Lower leg skin (tissue), 4 donors: ENCODE results near the gene UPP1. TPM values are rescaled to one million over a fixed set of nuclear protein-coding genes. Genes with fewer than 3 reads are reported as not detected.
A peak's percentile ranks its signal among the peaks of the same experiment; 100 is the strongest.

ENCODE experiments used
- DNase-seq, 2 donors: peaks; one replicate each; pipeline ENCODE4 v3.0.0-alpha.2; 2019; ENCODE audit warnings: low spot score in 2 of 2
- H3K4me3 ChIP-seq: fragments of 200-600 bp; sonication (generic); 2 replicates; pipeline ENCODE4 v1.5.1; 2017; ENCODE audit warnings: mild to moderate bottlenecking, low read depth; ENCODE audit not compliant: poor library complexity, severe bottlenecking
- POLR2A ChIP-seq, 2 donors: fragments of 450-650 bp; IDR thresholded peaks; one replicate each; pipeline ENCODE4 v1.6.1; 2016 to 2017; ENCODE audit warnings: antibody characterized with exemption in 2 of 2, mild to moderate bottlenecking in 1 of 2, moderate library complexity in 1 of 2
- WGBS, 2 donors: methylation state at CpG; one replicate each; pipeline ENCODE4 v1.1.5; 2018; 5-methylcytosine and 5-hydroxymethylcytosine counted together
- intact Hi-C: fragments of 100-400 bp; cut with DNase I; formaldehyde crosslinking; loops from one replicate; pipeline ENCODE4 v1.15.0; 2023; ENCODE audit warnings: low total_unique reads
- total RNA-seq, 4 donors: library from RNA; depleted of rRNA; stranded (reverse); fragments of >200 nt; gene quantifications; one replicate each; pipeline ENCODE4 v1.1.0, GENCODE V29; 2016
- TF ChIP-seq, protein P1 (sequence below), 3 donors: fragments of 450-650 bp; IDR thresholded peaks; one replicate each; pipeline ENCODE4 v1.5.1; 2016; ENCODE audit warnings: antibody characterized with exemption in 3 of 3, mild to moderate bottlenecking in 3 of 3, moderate library complexity in 2 of 3

UPP1 gene
- total RNA-seq, 4 donors from 2014 or later: 3.9 to 9.4 (median 5.9) TPM

GRCh38 chr7:48102530-48102929 is 13.5 kb downstream of the UPP1 start:
- DNase-seq: peak in 1 of 2 donors; percentile 39
- WGBS, 2 donors: 92 to 100% methylated on average over 4 of the region's 4 CpGs
- intact Hi-C loops: loop anchor here (10.0 kb wide), 1 partner anchor 108 kb away; no protein-coding TSS in a partner anchor
- no peak overlapping the region for H3K4me3 ChIP-seq
- TF ChIP-seq, protein P1, sequence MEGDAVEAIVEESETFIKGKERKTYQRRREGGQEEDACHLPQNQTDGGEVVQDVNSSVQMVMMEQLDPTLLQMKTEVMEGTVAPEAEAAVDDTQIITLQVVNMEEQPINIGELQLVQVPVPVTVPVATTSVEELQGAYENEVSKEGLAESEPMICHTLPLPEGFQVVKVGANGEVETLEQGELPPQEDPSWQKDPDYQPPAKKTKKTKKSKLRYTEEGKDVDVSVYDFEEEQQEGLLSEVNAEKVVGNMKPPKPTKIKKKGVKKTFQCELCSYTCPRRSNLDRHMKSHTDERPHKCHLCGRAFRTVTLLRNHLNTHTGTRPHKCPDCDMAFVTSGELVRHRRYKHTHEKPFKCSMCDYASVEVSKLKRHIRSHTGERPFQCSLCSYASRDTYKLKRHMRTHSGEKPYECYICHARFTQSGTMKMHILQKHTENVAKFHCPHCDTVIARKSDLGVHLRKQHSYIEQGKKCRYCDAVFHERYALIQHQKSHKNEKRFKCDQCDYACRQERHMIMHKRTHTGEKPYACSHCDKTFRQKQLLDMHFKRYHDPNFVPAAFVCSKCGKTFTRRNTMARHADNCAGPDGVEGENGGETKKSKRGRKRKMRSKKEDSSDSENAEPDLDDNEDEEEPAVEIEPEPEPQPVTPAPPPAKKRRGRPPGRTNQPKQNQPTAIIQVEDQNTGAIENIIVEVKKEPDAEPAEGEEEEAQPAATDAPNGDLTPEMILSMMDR (IDR thresholded peaks at IDR 0.05): no peak
- TF ChIP-seq POLR2A (IDR thresholded peaks at IDR 0.05): no peak

DNA sequence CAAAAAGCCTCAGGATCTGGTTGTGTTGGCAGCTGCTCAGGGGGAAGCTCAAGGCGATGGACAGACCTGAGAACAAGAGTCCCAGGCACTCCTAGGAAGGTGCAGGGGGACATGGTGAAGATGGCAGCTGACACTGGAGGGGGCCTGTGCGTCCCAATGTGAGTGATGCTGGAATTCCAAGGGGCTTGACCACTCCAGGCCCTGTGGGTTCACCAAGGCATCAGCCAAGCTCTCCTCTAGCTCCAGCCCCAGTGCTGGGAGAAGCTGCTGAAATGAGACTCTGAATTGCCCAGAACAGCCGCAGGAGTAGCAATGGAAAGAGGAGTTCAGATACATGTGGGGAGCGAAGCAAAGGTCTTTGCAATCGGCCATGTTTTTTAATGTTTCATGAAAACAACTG is 16.0 kb downstream of the UPP1 start:
- no peak for TF ChIP-seq POLR2A (IDR thresholded peaks at IDR 0.05)
- TF ChIP-seq, protein P1 (IDR thresholded peaks at IDR 0.05): no peak
- WGBS, 2 donors: 95 to 96% methylated on average over 5 of the region's 5 CpGs
- H3K4me3 ChIP-seq: no peak overlapping the region
- no peak for DNase-seq
- intact Hi-C loops: loop anchor here (10.0 kb wide), 1 partner anchor 110 kb away; no protein-coding TSS in a partner anchor

DNA sequence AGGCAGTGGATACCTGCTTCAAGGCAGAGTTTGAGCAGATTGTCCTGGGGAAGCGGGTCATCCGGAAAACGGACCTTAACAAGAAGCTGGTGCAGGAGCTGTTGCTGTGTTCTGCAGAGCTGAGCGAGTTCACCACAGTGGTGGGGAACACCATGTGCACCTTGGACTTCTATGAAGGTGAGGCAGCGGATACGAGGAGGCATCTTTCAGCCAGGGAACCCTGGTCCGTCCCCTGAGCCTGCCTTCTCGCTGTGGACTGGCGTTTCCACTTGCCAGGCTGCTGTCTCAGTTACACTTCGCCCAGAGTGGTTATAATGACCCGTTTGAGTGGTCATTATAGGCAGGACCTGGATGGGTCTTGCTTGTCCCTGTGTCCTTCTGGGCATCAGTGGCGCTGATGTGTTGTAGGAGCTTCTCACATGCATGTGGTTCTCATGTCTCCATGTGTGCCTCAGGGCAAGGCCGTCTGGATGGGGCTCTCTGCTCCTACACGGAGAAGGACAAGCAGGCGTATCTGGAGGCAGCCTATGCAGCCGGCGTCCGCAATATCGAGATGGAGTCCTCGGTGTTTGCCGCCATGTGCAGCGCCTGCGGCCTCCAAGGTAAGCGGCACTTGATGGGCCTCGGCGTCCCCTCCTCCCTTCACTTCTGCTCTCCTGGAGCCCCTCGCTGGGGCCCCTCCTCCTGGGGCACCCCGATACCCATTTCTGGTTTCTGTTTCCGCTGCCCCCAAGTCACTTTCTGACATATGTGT is 18.0 kb downstream of the UPP1 start:
- H3K4me3 ChIP-seq: no peak overlapping the region
- 93 to 95% methylated on average over 27 to 28 of the region's 29 CpGs for WGBS, 2 donors
- TF ChIP-seq POLR2A (IDR thresholded peaks at IDR 0.05): no peak
- TF ChIP-seq, protein P1 (IDR thresholded peaks at IDR 0.05): no peak
- intact Hi-C loops: loop anchor here (10.0 kb wide), 1 partner anchor 112 kb away; no protein-coding TSS in a partner anchor
- peak in 1 of 2 donors; percentile 65 for DNase-seq

- intact Hi-C loops: loop anchor here (10.0 kb wide), 1 partner anchor 113 kb away; no protein-coding TSS in a partner anchor
- no peak for TF ChIP-seq POLR2A (IDR thresholded peaks at IDR 0.05)
- TF ChIP-seq, protein P1 (IDR thresholded peaks at IDR 0.05): no peak
These were observed 18.9 kb downstream of the UPP1 start for GRCh38 chr7:48107926-48108472.

DNA sequence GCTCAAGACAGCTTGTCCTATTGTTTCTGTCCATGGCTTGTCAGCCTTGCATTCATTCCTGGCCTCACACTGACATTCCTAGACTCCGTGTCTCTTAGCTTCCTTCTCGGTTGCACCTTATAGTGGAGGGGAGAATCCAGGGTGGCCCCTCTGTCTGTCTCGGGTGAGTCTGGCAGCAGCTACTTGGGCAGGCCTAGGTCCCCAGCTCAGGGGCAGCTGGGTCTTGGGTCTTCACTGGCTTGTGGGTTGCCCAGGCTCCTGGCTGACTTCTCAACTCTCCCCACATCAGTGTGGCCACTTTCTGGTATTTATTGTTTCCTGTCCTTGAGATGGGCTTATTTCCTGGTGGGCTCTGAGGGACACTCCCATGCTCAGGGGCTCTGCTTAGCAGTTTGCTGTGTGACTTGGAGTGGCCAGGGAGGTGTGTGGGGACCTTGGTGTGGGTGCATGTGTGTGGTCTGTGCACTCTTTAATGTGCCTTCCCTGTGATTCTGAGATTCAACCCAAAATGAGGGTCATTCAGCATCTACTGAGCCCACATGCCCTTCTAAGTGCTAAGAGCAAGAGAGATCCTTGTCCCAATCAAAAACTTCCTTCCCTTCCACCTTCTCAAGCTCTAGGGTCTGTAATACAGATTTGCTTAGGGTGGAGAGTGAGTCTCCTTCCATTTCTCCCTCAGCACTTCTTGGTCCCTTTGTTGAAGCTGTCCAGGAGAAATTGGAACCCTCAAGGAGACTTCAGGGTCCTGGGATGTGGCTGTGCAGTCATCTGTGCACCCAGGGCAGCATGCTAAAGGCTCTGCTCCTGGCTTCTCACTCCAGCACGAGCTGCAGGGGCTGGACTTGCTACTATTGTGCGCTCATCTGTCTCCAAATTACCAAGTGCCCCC is 20.1 kb downstream of the UPP1 start:
- 88 to 95% methylated on average over 5 of the region's 5 CpGs for WGBS, 2 donors
- no peak for DNase-seq
- TF ChIP-seq, protein P1 (IDR thresholded peaks at IDR 0.05): no peak
- no peak for TF ChIP-seq POLR2A (IDR thresholded peaks at IDR 0.05)
- intact Hi-C loops: loop anchor here (10.0 kb wide), 1 partner anchor 114 kb away; no protein-coding TSS in a partner anchor
- no peak overlapping the region for H3K4me3 ChIP-seq

More at GRCh38 chr7:48107926-48108472, 18.9 kb downstream of the UPP1 start:
- no peak for DNase-seq
- 86 to 89% methylated on average over 18 of the region's 18 CpGs for WGBS, 2 donors
- no peak overlapping the region for H3K4me3 ChIP-seq
